ENCODE measurements around the gene PARD3B. TPM values are rescaled to one million over a fixed set of nuclear protein-coding genes. Genes with fewer than 3 reads are reported as not detected.

Gene PARD3B
- total and polyA plus RNA-seq, 12 donors, result 0.46 to 12.4 (median 8.3) TPM

- no peak for TF ChIP-seq CTCF (IDR thresholded peaks at IDR 0.05)
- 96 to 98% methylated on average over 2 of the region's 2 CpGs for WGBS, 2 donors
Observed at GRCh38 chr2:205617905-205618304, 1072.6 kb downstream of the PARD3B start.

GRCh38 chr2:205619600-205619999 lies 1074.3 kb downstream of the PARD3B start:
- ATAC-seq, result no peak
- H3K9me3 ChIP-seq, result peaks cover 0 to 5% (median 0%) of the 10 kb centered on the region in 11 donors
- intact Hi-C loops (cut with DNase I), result no loop called here
- no peak overlapping the region for H3K4me3 ChIP-seq
- no peaks in the 10 kb centered on the region for H3K27me3 ChIP-seq
- no peak for DNase-seq
- WGBS, 2 donors, result 95 to 97% methylated on average over 1 of the region's 1 CpG
- H3K4me1 ChIP-seq, result no peaks in the 10 kb centered on the region
- no peak for TF ChIP-seq CTCF (IDR thresholded peaks at IDR 0.05)
- no peak overlapping the region for H3K27ac ChIP-seq
- H3K36me3 ChIP-seq, result no peaks in the 10 kb centered on the region

More at GRCh38 chr2:205617905-205618304, 1072.6 kb downstream of the PARD3B start:
- Histone ChIP-seq H3K9me3 (peaks cover 0 to 6% (median 0%) of the 10 kb centered on the region in 11 donors), H3K4me3 (no peak overlapping the region), H3K4me1 (no peaks in the 10 kb centered on the region), H3K27me3 (no peaks in the 10 kb centered on the region), H3K27ac (no peak overlapping the region), H3K36me3 (no peaks in the 10 kb centered on the region)
- DNase-seq (no peak), ATAC-seq (no peak)
- intact Hi-C loops (cut with DNase I), result no loop called here

GRCh38 chr2:205627085-205627484 lies 1081.8 kb downstream of the PARD3B start:
- no peak for DNase-seq
- Histone ChIP-seq H3K4me3 (no peak overlapping the region), H3K9me3 (no peaks in the 10 kb centered on the region), H3K4me1 (no peaks in the 10 kb centered on the region), H3K27me3 (no peaks in the 10 kb centered on the region), H3K36me3 (no peaks in the 10 kb centered on the region), H3K27ac (no peak overlapping the region)
- ATAC-seq, result no peak
- intact Hi-C loops (cut with DNase I), result no loop called here
- no peak for TF ChIP-seq CTCF (IDR thresholded peaks at IDR 0.05)
- whole genome bisulfite sequencing, 2 donors, result 85 to 97% methylated on average over 1 of the region's 1 CpG

- no peaks in the 10 kb centered on the region for H3K4me1 ChIP-seq
- no peaks in the 10 kb centered on the region for H3K36me3 ChIP-seq
- no peaks in the 10 kb centered on the region for H3K9me3 ChIP-seq
- intact Hi-C loops (cut with DNase I), result no loop called here
- no peak for TF ChIP-seq CTCF (IDR thresholded peaks at IDR 0.05)
- no peak overlapping the region for H3K4me3 ChIP-seq
- no peak for ATAC-seq
- no peaks in the 10 kb centered on the region for H3K27me3 ChIP-seq
- WGBS, 2 donors, result 81 to 91% methylated on average over 3 of the region's 3 CpGs
- no peak for DNase-seq
- no peak overlapping the region for H3K27ac ChIP-seq
Observed at GRCh38 chr2:205628422-205628821, 1083.1 kb downstream of the PARD3B start.

All from heart right ventricle (tissue), 16 donors.